BJ (cell line): ENCODE measurements around the gene UBXN11. TPM values are rescaled to one million over a fixed set of nuclear protein-coding genes. Genes with fewer than 3 reads are reported as not detected.

Experiments used
- CTCF ChIA-PET: fragments of 350-600 bp; formaldehyde crosslinking; extraction: SDS; loops from one replicate; lab custom pipeline; 2021; ENCODE audit warnings: antibody characterized with exemption, inconsistent platforms; lab: Yijun Ruan, JAX
- POLR2A ChIA-PET: fragments of 300-600 bp; sonication (Branson Sonifier 250); formaldehyde crosslinking; extraction: SDS; loops from one replicate; lab custom pipeline; 2021; ENCODE audit warnings: antibody characterized with exemption; lab: Charles Lee
- DNase-seq: peaks from one replicate; pipeline ENCODE4 v3.0.0-alpha.2; 2011; ENCODE audit warnings: low read depth
- H3K27me3 ChIP-seq: 2 replicates; pipeline ENCODE4 v1.6.0; 2011; ENCODE audit warnings: low read length; ENCODE audit not compliant: control insufficient read depth, insufficient read depth
- H3K36me3 ChIP-seq: 2 replicates; pipeline ENCODE4 v1.5.1; 2011; ENCODE audit warnings: low read length; ENCODE audit not compliant: control insufficient read depth, insufficient read depth
- H3K4me3 ChIP-seq: 2 replicates; pipeline ENCODE4 v1.5.1; 2011; ENCODE audit warnings: low read depth, mild to moderate bottlenecking, control low read depth, low read length
- CTCF ChIP-seq: IDR thresholded peaks from 2 replicates; pipeline ENCODE4 v1.5.1; 2011; ENCODE audit warnings: low read depth, mild to moderate bottlenecking, control low read depth, inconsistent platforms, low read length, moderate library complexity; ENCODE audit not compliant: insufficient read depth
- polyA plus RNA-seq: library from polyadenylated mRNA; depleted of rRNA; stranded (reverse); fragments of >200 nt; gene quantifications from 2 replicates; pipeline ENCODE4 v1.2.3, GENCODE V29; 2011

Gene UBXN11
- polyA plus RNA-seq, 1 experiment, result 12.9 TPM

- Histone ChIP-seq H3K27me3 (no peaks in the 10 kb centered on the region), H3K4me3 (no peak overlapping the region), H3K36me3 (peaks cover 1% of the 10 kb centered on the region; the same call in 1 of the 2 replicates)
- TF ChIP-seq CTCF, result no peak
- POLR2A ChIA-PET, result no interaction called here
- DNase-seq, result no peak
- CTCF ChIA-PET, result interaction anchor here (0.9 to 1.5 kb wide), 2 partner anchors 35 to 40 kb away, joined by 3 to 6 read pairs; partner anchors contain the start of gene CEP85
These were observed 37.9 kb downstream of the UBXN11 start for GRCh38 chr1:26268290-26269197.

- CTCF ChIA-PET, result interaction anchor here (0.8 to 2.3 kb wide), 3 partner anchors 10 to 130 kb away, joined by 3 to 11 read pairs (median 3); partner anchors contain the start of gene ZNF593
- Histone ChIP-seq H3K36me3 (peaks cover 1% of the 10 kb centered on the region; the same call in 1 of the 2 replicates), H3K4me3 (no peak overlapping the region), H3K27me3 (no peaks in the 10 kb centered on the region)
- no peak for DNase-seq
- POLR2A ChIA-PET, result no interaction called here
- no peak for TF ChIP-seq CTCF
These were observed 41.0 kb downstream of the UBXN11 start for GRCh38 chr1:26265405-26265804.

DNA sequence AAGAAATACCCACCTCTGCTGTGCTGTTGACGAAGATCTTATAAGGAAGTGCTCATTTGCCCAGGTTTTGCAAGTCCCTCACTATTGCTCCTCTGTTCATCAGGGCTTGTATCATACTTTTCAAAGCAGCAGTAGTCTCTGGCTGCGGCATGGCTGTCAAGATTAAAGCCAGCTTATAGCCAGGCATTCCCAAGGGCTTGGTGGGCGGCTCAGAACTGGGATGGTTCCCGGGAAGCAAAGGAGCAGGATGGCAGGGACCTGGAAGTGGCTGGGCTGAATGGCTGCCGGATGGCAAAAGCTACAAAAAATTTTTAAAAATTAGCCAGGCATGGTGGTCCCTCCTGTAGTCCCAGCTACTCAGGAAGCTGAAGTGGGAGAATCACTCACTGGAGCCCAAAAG, 43.2 kb downstream of the UBXN11 start:
- ChIA-PET POLR2A (no interaction called here), CTCF (interaction anchor here (1.0 to 3.5 kb wide), 3 partner anchors 12 to 18 kb away, joined by 3 to 14 read pairs (median 3); no protein-coding TSS in a partner anchor)
- Histone ChIP-seq H3K27me3 (no peaks in the 10 kb centered on the region), H3K4me3 (no peak overlapping the region), H3K36me3 (peaks cover 1% of the 10 kb centered on the region)
- no peak for TF ChIP-seq CTCF
- no peak for DNase-seq

- Histone ChIP-seq H3K4me3 (no peak overlapping the region), H3K36me3 (peaks cover 7% of the 10 kb centered on the region), H3K27me3 (no peaks in the 10 kb centered on the region)
- no peak for DNase-seq
- CTCF ChIA-PET, result interaction anchor here (0.7 to 3.5 kb wide), 2 partner anchors 16 to 104 kb away, joined by 3 to 14 read pairs; no protein-coding TSS in a partner anchor
- TF ChIP-seq CTCF, result no peak
- POLR2A ChIA-PET, result no interaction called here
These were observed 46.9 kb downstream of the UBXN11 start for GRCh38 chr1:26259578-26259977.

GRCh38 chr1:26259005-26259404, 47.4 kb downstream of the UBXN11 start:
- TF ChIP-seq CTCF, result no peak
- POLR2A ChIA-PET, result no interaction called here
- Histone ChIP-seq H3K36me3 (peaks cover 7% of the 10 kb centered on the region), H3K4me3 (no peak overlapping the region), H3K27me3 (no peaks in the 10 kb centered on the region)
- no peak for DNase-seq
- CTCF ChIA-PET, result interaction anchor here (0.7 to 1.3 kb wide), 2 partner anchors 104 to 106 kb away, joined by 3 read pairs; no protein-coding TSS in a partner anchor
